WERI-Rb-1 (cell line): Measurements from ENCODE around the gene KCNIP1.

Experiments
- DNase-seq: peaks from one replicate; pipeline ENCODE4 v3.0.0-alpha.2; 2020
- H3K27ac ChIP-seq: fragments of 250-450 bp; sonication (Bioruptor Pico); 2 replicates; pipeline ENCODE4 v1.5.1; 2020; ENCODE audit warnings: mild to moderate bottlenecking, moderate library complexity
- H3K27me3 ChIP-seq: fragments of 250-450 bp; sonication (Bioruptor Pico); 2 replicates; pipeline ENCODE4 v1.5.1; 2021; ENCODE audit warnings: mild to moderate bottlenecking, low read depth, moderate library complexity; ENCODE audit not compliant: insufficient read depth, severe bottlenecking
- H3K36me3 ChIP-seq: fragments of 250-450 bp; sonication (Bioruptor Pico); 2 replicates; pipeline ENCODE4 v1.5.1; 2020; ENCODE audit warnings: mild to moderate bottlenecking, moderate library complexity
- H3K4me3 ChIP-seq: 2 replicates; pipeline ENCODE4 v1.5.1; 2011; ENCODE audit warnings: low read depth, mild to moderate bottlenecking, control low read depth, low read length
- H3K9me3 ChIP-seq: fragments of 250-450 bp; sonication (Bioruptor Pico); 2 replicates; pipeline ENCODE4 v1.5.1; 2021; ENCODE audit warnings: mild to moderate bottlenecking, moderate library complexity; ENCODE audit not compliant: severe bottlenecking
- CTCF ChIP-seq: IDR thresholded peaks from 2 replicates; pipeline ENCODE4 v1.5.1; 2011; ENCODE audit warnings: low read depth, mild to moderate bottlenecking, control low read depth, inconsistent platforms, low read length

KCNIP1 gene

GRCh38 chr5:170612256-170612678 is 108.4 kb downstream of the KCNIP1 start:
- TF ChIP-seq CTCF: no peak
- Histone ChIP-seq H3K4me3 (no peak overlapping the region), H3K9me3 (no peaks in the 10 kb centered on the region), H3K27ac (no peak overlapping the region), H3K36me3 (no peaks in the 10 kb centered on the region), H3K27me3 (peaks cover 92% of the 10 kb centered on the region)
- DNase-seq: no peak

GRCh38 chr5:170614065-170614490 is 110.3 kb downstream of the KCNIP1 start:
- Histone ChIP-seq H3K4me3 (no peak overlapping the region), H3K36me3 (no peaks in the 10 kb centered on the region), H3K27me3 (peaks cover 86% of the 10 kb centered on the region), H3K27ac (no peak overlapping the region), H3K9me3 (no peaks in the 10 kb centered on the region)
- no peak for DNase-seq
- no peak for TF ChIP-seq CTCF

GRCh38 chr5:170614720-170615119 is 110.9 kb downstream of the KCNIP1 start:
- DNase-seq: no peak
- Histone ChIP-seq H3K36me3 (no peaks in the 10 kb centered on the region), H3K27me3 (peaks cover 86% of the 10 kb centered on the region), H3K27ac (no peak overlapping the region), H3K4me3 (no peak overlapping the region), H3K9me3 (no peaks in the 10 kb centered on the region)
- no peak for TF ChIP-seq CTCF

- no peak overlapping the region for H3K27ac ChIP-seq
- H3K27me3 ChIP-seq: peaks cover 77% of the 10 kb centered on the region
- TF ChIP-seq CTCF: no peak
- no peak for DNase-seq
- no peak overlapping the region for H3K4me3 ChIP-seq
- no peaks in the 10 kb centered on the region for H3K9me3 ChIP-seq
- no peaks in the 10 kb centered on the region for H3K36me3 ChIP-seq
These were observed 114.0 kb downstream of the KCNIP1 start for GRCh38 chr5:170617533-170618490.

GRCh38 chr5:170619869-170620268 is 116.0 kb downstream of the KCNIP1 start:
- no peak for TF ChIP-seq CTCF
- no peak overlapping the region for H3K27ac ChIP-seq
- peaks cover 70% of the 10 kb centered on the region for H3K27me3 ChIP-seq
- DNase-seq: no peak
- no peaks in the 10 kb centered on the region for H3K9me3 ChIP-seq
- no peak overlapping the region for H3K4me3 ChIP-seq
- H3K36me3 ChIP-seq: no peaks in the 10 kb centered on the region
